ENCODE data around the gene KSR1. TPM values are rescaled to one million over a fixed set of nuclear protein-coding genes. Genes with fewer than 3 reads are reported as not detected.

KSR1 gene
- total RNA-seq, 2 donors from 2014 or later = 7.9 to 10.2 TPM

DNA sequence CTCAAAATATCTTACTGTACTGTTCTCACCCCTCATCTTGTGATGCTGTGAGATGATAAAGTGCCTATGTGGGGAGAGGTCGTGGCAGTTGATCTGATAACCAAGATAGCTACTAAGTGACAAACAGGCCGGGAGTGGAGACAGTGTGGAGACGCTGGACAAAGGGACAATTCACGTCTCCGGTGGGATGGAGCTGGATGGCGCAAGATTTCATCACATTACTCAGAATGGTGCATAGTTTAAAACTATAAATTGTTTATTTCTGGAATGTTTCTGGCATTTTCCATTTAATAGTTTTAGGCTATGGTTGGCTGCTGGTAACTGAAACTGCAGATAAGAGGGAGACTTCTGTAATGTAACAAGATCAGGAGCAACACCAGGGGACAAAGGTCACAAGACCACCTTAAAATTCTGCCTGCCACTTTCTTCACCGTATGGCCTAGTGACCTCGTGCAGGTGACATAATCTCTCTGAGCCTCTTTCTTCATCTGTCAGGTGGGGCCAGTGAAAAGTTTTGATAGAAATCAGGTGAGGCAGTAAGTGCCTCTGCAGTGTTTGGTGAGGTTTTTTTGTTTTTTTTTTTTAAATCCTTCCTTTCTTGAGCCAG, 120.3 kb downstream of the KSR1 start:
- Histone ChIP-seq H3K9me3 (no peaks in the 10 kb centered on the region), H3K27me3 (no peaks in the 10 kb centered on the region), H3K36me3 (no peaks in the 10 kb centered on the region), H3K4me3 (no peak overlapping the region), H3K4me1 (peaks cover 0 to 42% of the 10 kb centered on the region in 2 donors), H3K27ac (peak overlapping the region; percentile 68 to 76)
- DNase-seq (ENCODE audit: low spot score) = no peak
- TF ChIP-seq, protein P1, sequence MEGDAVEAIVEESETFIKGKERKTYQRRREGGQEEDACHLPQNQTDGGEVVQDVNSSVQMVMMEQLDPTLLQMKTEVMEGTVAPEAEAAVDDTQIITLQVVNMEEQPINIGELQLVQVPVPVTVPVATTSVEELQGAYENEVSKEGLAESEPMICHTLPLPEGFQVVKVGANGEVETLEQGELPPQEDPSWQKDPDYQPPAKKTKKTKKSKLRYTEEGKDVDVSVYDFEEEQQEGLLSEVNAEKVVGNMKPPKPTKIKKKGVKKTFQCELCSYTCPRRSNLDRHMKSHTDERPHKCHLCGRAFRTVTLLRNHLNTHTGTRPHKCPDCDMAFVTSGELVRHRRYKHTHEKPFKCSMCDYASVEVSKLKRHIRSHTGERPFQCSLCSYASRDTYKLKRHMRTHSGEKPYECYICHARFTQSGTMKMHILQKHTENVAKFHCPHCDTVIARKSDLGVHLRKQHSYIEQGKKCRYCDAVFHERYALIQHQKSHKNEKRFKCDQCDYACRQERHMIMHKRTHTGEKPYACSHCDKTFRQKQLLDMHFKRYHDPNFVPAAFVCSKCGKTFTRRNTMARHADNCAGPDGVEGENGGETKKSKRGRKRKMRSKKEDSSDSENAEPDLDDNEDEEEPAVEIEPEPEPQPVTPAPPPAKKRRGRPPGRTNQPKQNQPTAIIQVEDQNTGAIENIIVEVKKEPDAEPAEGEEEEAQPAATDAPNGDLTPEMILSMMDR (IDR thresholded peaks at IDR 0.05) = no peak

DNA sequence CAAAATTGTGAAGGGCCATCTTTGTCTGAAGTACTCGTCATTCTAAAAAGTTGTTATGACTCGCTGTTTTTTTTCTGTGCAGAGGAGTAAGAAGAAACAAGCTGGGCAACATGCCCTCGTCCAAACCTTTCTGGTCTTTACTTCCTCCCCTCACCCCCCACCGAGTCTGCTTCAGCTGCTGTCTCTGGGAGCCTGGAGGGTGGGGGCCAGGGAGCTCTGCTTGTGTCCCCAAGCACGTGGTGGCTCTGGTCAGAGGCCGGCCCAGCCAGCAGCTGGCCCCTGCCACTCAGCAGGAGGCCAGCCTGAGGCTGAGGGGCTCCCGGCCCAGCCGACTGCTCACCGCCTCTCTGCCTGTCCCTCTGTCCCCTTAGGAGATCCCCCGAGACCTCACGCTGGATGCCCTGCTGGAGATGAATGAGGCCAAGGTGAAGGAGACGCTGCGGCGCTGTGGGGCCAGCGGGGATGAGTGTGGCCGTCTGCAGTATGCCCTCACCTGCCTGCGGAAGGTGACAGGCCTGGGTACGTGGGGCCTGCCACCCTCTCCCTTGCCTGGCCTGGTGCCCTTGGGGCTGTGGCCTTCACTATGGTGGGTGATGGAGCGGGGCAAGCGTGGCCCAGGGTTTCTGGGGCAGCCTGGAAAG, 121.0 kb downstream of the KSR1 start:
- Histone ChIP-seq H3K36me3 (no peaks in the 10 kb centered on the region), H3K4me3 (no peak overlapping the region), H3K4me1 (peaks cover 0 to 36% of the 10 kb centered on the region in 2 donors), H3K27me3 (no peaks in the 10 kb centered on the region), H3K9me3 (no peaks in the 10 kb centered on the region), H3K27ac (peak overlapping the region; percentile 68 to 76)
- no peak for DNase-seq (ENCODE audit: low spot score)
- TF ChIP-seq, protein P1 (IDR thresholded peaks at IDR 0.05) = no peak

DNA sequence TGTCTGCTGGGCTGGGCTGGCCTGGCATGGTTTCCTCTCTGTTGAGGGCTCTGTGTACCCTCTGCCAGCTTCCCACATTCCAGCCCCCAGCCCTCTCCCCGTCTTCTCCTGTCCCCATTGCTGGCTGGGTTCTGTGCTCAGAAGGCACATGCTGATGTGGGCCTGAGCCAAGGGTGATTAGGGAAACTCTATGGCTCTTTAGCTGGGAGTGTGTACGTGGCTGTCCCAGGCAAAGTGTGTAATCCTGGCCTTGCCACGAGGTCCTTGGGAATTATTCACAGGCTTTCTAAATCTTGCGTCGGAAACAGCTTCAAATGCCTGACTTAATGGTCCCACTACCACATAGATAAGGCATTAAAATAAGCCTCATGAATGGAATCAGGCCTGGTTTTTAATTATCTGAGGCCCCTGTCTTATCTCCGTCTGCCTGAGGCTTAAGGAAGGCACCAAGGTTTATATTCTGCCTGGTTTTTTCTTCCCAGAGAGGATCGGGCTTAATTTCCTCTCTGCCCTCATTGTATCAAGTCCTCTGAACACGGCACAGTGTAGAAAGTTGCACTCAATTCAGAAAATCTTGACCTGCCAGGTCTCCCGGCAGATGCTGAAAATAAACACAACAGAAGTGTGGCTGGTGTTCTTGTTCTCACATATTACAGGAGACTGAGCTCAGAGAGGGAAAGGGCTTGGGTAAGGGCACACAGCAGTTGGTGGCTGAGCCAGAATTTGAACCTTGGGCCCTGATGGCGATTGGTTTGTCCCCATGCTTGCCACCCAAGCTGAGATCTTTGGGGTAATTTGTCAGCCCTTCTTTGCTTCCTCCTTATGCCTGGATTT, 121.9 kb downstream of the KSR1 start:
- no peaks in the 10 kb centered on the region for H3K27me3 ChIP-seq
- no peak overlapping the region for H3K4me3 ChIP-seq
- no peaks in the 10 kb centered on the region for H3K36me3 ChIP-seq
- peak; percentile 78 for DNase-seq (ENCODE audit: low spot score)
- H3K27ac ChIP-seq = peak overlapping the region; percentile 68 to 76
- no peaks in the 10 kb centered on the region for H3K9me3 ChIP-seq
- H3K4me1 ChIP-seq = peaks cover 0 to 33% of the 10 kb centered on the region in 2 donors
- TF ChIP-seq, protein P1 (IDR thresholded peaks at IDR 0.05) = no peak

DNA sequence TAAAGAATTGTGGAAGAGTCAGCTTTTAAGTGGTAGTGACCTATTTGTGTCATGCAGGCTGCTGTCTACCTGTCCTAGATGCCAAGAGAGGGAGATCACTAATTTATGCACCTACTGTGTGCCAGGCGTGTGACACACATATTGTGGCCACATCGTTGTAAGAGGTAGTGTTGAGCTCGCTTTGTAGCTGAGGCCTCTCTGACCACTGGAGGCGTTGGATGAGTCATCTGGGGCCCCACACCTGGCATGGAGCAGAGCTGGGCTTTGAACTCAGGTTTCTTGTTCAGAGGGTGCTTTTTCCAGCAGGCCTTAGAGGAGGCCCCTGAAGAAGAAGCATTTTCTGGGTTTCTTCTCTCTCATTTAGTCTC, 122.5 kb downstream of the KSR1 start:
- Histone ChIP-seq H3K4me1 (peaks cover 0 to 30% of the 10 kb centered on the region in 2 donors), H3K27me3 (no peaks in the 10 kb centered on the region), H3K27ac (peak overlapping the region; percentile 68 to 76), H3K4me3 (no peak overlapping the region), H3K36me3 (no peaks in the 10 kb centered on the region), H3K9me3 (no peaks in the 10 kb centered on the region)
- DNase-seq (ENCODE audit: low spot score) = no peak
- TF ChIP-seq, protein P1 (IDR thresholded peaks at IDR 0.05) = no peak

DNA sequence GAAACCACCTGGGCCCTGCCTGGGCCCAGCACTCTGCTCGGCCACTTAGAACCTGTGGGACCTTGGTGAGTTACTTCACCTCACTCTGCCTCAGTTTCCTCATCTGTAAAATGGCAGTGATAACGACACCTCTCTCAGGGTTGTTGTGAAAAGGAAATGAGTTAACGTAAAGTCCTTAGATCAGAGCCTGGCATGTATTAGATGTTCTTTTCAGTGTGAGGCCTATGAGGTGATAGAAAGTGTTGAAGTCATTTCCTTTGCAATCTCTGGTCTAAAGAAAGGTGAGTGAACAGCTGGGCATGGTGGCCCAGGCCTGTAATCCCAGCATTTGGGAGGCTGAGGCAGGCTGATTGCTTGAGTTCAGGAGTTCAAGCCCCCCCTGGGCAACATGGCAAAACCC, 123.1 kb downstream of the KSR1 start:
- H3K9me3 ChIP-seq = no peaks in the 10 kb centered on the region
- no peak overlapping the region for H3K27ac ChIP-seq
- DNase-seq (ENCODE audit: low spot score) = no peak
- H3K36me3 ChIP-seq = no peaks in the 10 kb centered on the region
- no peak overlapping the region for H3K4me3 ChIP-seq
- H3K4me1 ChIP-seq = peaks cover 0 to 24% of the 10 kb centered on the region in 2 donors
- no peaks in the 10 kb centered on the region for H3K27me3 ChIP-seq
- TF ChIP-seq, protein P1 (IDR thresholded peaks at IDR 0.05) = no peak
